SK-N-SH (cell line): ENCODE results near the gene ERGIC2. TPM values are rescaled to one million over a fixed set of nuclear protein-coding genes. Genes with fewer than 3 reads are reported as not detected.

Experiments used
- CTCF ChIA-PET: fragments of 300-600, 350-600 bp; formaldehyde crosslinking; extraction: SDS; loops from one replicate; lab custom pipeline; 2021; lab: Yijun Ruan, JAX
- POLR2A ChIA-PET: fragments of 350-600 bp; sonication (Branson Sonifier 250); formaldehyde crosslinking; extraction: SDS; loops from one replicate; lab custom pipeline; 2020; ENCODE audit warnings: antibody characterized with exemption, inconsistent platforms; lab: Yijun Ruan, JAX
- DNase-seq: peaks from one replicate; pipeline ENCODE4 v3.0.0; 2012
- H2AFZ ChIP-seq: fragments of 200-600 bp; sonication (generic); 2 replicates; pipeline ENCODE4 v1.8.1; 2016; ENCODE audit warnings: antibody characterized with exemption, mild to moderate bottlenecking, low read depth
- H3F3A ChIP-seq: fragments of 200-600 bp; sonication (generic); replicated peaks from 2 replicates; pipeline ENCODE3; 2016; ENCODE audit warnings: antibody characterized with exemption, mild to moderate bottlenecking; ENCODE audit not compliant: insufficient read depth
- H3K27ac ChIP-seq, 2 experiments: fragments of 200-500 bp in 1 of 2; fragments of 200-600 bp in 1 of 2; sonication (Bioruptor generic) in 1 of 2; sonication (generic), shearing (Covaris generic) in 1 of 2; 2 replicates each; pipeline versions ENCODE4 v1.5.1 to v1.6.1; 2014 to 2016; ENCODE audit warnings: low read depth in 2 of 2, inconsistent platforms in 1 of 2, low read length in 1 of 2, mild to moderate bottlenecking in 1 of 2, mixed read lengths in 1 of 2
- H3K27me3 ChIP-seq: fragments of 200-600 bp; sonication (generic), shearing (Covaris generic); 2 replicates; pipeline ENCODE4 v1.6.1; 2016; ENCODE audit warnings: mixed run types; ENCODE audit not compliant: insufficient read depth
- H3K36me3 ChIP-seq, 2 experiments: fragments of 200-500 bp in 1 of 2; fragments of 200-600 bp in 1 of 2; sonication (Bioruptor generic) in 1 of 2; sonication (generic) in 1 of 2; replicated peaks in 1 of 2; 2 replicates each; pipeline versions ENCODE3 to v1.5.1; 2014 to 2016; ENCODE audit warnings: low read length in 1 of 2, mild to moderate bottlenecking in 1 of 2; ENCODE audit not compliant: insufficient read depth in 2 of 2, control insufficient read depth in 1 of 2
- H3K4me1 ChIP-seq, 2 experiments: fragments of 200-500 bp in 1 of 2; fragments of 200-600 bp in 1 of 2; sonication (Bioruptor generic) in 1 of 2; sonication (generic), shearing (Covaris generic) in 1 of 2; 2 replicates each; pipeline versions ENCODE4 v1.5.1 to v1.6.1; 2014 to 2016; ENCODE audit warnings: low read depth in 1 of 2, low read length in 1 of 2, mixed run types in 1 of 2; ENCODE audit not compliant: insufficient read depth in 2 of 2, control insufficient read depth in 1 of 2
- H3K4me2 ChIP-seq: fragments of 200-600 bp; sonication (generic), shearing (Covaris generic); 2 replicates; pipeline ENCODE4 v1.6.1; 2017; ENCODE audit warnings: mixed run types
- H3K4me3 ChIP-seq, 2 experiments: fragments of 200-500 bp in 1 of 2; fragments of 200-600 bp in 1 of 2; sonication (Bioruptor generic) in 1 of 2; sonication (generic), shearing (Covaris generic) in 1 of 2; 2 replicates each; pipeline versions ENCODE4 v1.5.1 to v1.8.1; 2014 to 2016; ENCODE audit warnings: low read depth in 2 of 2, inconsistent platforms in 1 of 2, low read length in 1 of 2, mild to moderate bottlenecking in 1 of 2, mixed read lengths in 1 of 2, moderate library complexity in 1 of 2
- H3K79me2 ChIP-seq: fragments of 200-600 bp; sonication (generic); 2 replicates; pipeline ENCODE4 v1.8.1; 2017; ENCODE audit warnings: mild to moderate bottlenecking; ENCODE audit not compliant: insufficient read depth
- H3K9ac ChIP-seq: fragments of 200-600 bp; sonication (generic); 2 replicates; pipeline ENCODE4 v1.6.1; 2017; ENCODE audit warnings: mixed run types
- H3K9me2 ChIP-seq: fragments of 200-600 bp; sonication (generic); 2 replicates; pipeline ENCODE4 v1.6.1; 2017; ENCODE audit warnings: mixed run types
- H3K9me3 ChIP-seq: fragments of 200-600 bp; sonication (generic); 2 replicates; pipeline ENCODE4 v1.6.1; 2017; ENCODE audit warnings: mixed run types, mild to moderate bottlenecking, moderate library complexity
- H4K20me1 ChIP-seq: fragments of 200-600 bp; sonication (generic); 2 replicates; pipeline ENCODE4 v1.6.1; 2017; ENCODE audit warnings: mild to moderate bottlenecking, mixed run types; ENCODE audit not compliant: insufficient read depth
- FOSL2 ChIP-seq: IDR thresholded peaks from 2 replicates; pipeline ENCODE4 v1.4.0; 2012; ENCODE audit warnings: low read depth, mild to moderate bottlenecking, moderate library complexity, borderline replicate concordance
- GATA2 ChIP-seq: sonication (generic); formaldehyde crosslinking; IDR thresholded peaks from 2 replicates; pipeline ENCODE4 v1.5.0; 2020; ENCODE audit warnings: mild to moderate bottlenecking, missing genetic modification reagents
- JUND ChIP-seq: IDR thresholded peaks from 2 replicates; pipeline ENCODE4 v1.4.0; 2012
- MAX ChIP-seq: IDR thresholded peaks from 2 replicates; pipeline ENCODE4 v1.4.0; 2012; ENCODE audit warnings: low read depth
- MEF2A ChIP-seq: IDR thresholded peaks from 2 replicates; pipeline ENCODE4 v1.4.0; 2012; ENCODE audit warnings: low read depth, borderline replicate concordance
- MXI1 ChIP-seq: IDR thresholded peaks from 2 replicates; pipeline ENCODE4 v1.6.1; 2012; ENCODE audit warnings: mild to moderate bottlenecking, low read depth, low read length, improper control_type of control experiment
- NFIC ChIP-seq: IDR thresholded peaks from 2 replicates; pipeline ENCODE4 v1.4.0; 2012; ENCODE audit warnings: borderline replicate concordance
- TAF1 ChIP-seq: IDR thresholded peaks from 2 replicates; pipeline ENCODE4 v1.6.1; 2012; ENCODE audit warnings: low read depth, mild to moderate bottlenecking, low read length, moderate library complexity, borderline replicate concordance
- TEAD4 ChIP-seq: IDR thresholded peaks from 2 replicates; pipeline ENCODE4 v1.4.0; 2012; ENCODE audit warnings: mild to moderate bottlenecking, borderline replicate concordance; ENCODE audit not compliant: insufficient read depth
- USF1 ChIP-seq: IDR thresholded peaks from 2 replicates; pipeline ENCODE4 v1.4.0; 2012; ENCODE audit warnings: low read depth, borderline replicate concordance
- WGBS: methylation state at CpG from one replicate; pipeline ENCODE4 v1.1.6; 2017; ENCODE audit warnings: low lambda C conversion rate; 5-methylcytosine and 5-hydroxymethylcytosine counted together
- polyA plus RNA-seq, 3 experiments: library from polyadenylated mRNA; depleted of rRNA; stranded (reverse); fragments of >200 nt; gene quantifications; 2 replicates each; pipeline ENCODE4 v1.2.3, GENCODE V29; 2012
- TF ChIP-seq, protein P1 (sequence below): IDR thresholded peaks from 2 replicates; pipeline ENCODE4; 2012
- TF ChIP-seq, protein P2 (sequence below): fragments of 200-600 bp; sonication (generic); IDR thresholded peaks from 2 replicates; pipeline ENCODE4 v1.6.1; 2017; ENCODE audit warnings: antibody characterized with exemption, mild to moderate bottlenecking, moderate library complexity

ERGIC2 gene
- polyA plus RNA-seq, 1 of the 3 experiments (the other 2 are of a cell fraction) = 22.1 TPM

DNA sequence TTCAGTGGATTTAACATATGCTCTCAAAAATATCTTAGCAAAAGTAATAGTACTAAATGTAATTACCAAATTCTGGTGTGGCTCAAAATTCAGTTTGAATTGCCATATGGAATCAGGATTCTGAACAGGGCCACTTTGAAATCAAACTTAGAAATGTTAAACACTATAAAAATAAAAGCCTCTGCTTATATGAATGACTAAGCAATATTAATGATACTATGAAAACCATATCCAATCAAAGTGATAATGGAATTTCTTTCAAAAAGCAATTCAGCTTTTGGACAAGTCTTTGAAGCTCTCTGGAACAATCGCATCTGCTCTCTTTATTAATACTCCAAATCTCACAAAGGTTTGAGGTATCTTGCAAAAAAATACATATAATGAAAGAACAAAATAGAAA lies 51.6 kb downstream of the ERGIC2 start:
- Histone ChIP-seq H3K4me2 (no peak overlapping the region), H3K9ac (no peak overlapping the region), H3K9me2 (no peaks in the 10 kb centered on the region), H3K36me3 (peaks cover 4 to 21% of the 10 kb centered on the region in 2 experiments), H4K20me1 (no peaks in the 10 kb centered on the region), H3K27ac (no peak overlapping the region), H3K79me2 (no peaks in the 10 kb centered on the region), H3K4me1 (no peaks in the 10 kb centered on the region), H3K27me3 (no peaks in the 10 kb centered on the region), H2AFZ (no peak overlapping the region), H3K4me3 (no peak overlapping the region), H3K9me3 (no peaks in the 10 kb centered on the region), H3F3A (peaks cover 4% of the 10 kb centered on the region)
- ChIA-PET CTCF (interaction anchor here (1.7 kb wide), 1 partner anchor 12 kb away, joined by 7 read pairs; no protein-coding TSS in a partner anchor), POLR2A (no interaction called here)
- TF ChIP-seq MAX (no peak), USF1 (no peak), TEAD4 (no peak), NFIC (no peak), FOSL2 (no peak), MEF2A (no peak)
- WGBS = 98% methylated on average over 1 of the region's 1 CpG
- no peak for DNase-seq

DNA sequence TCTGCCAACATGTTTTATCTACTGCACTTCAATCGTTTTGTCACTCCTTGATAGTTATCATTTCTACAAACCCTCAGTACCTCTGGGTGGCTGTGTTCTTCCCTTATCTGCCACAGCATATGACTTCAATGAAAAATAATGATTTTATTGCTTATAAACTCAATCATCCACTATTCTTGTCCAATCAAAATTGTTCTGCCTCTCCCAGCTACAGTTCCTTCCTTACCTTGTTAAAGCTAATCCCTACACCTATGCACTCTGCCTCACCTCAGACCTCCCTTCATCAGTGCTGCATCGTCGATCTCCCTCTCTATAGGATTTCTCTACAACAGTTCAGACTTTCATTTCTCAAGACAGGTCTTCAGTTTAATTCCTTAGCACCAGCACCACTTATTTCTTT lies 58.8 kb downstream of the ERGIC2 start:
- 73% methylated on average over 3 of the region's 3 CpGs for WGBS
- no peak overlapping the region for H3K4me2 ChIP-seq
- H4K20me1 ChIP-seq = no peaks in the 10 kb centered on the region
- H3K79me2 ChIP-seq = no peaks in the 10 kb centered on the region
- H3K9ac ChIP-seq = no peak overlapping the region
- H3K9me3 ChIP-seq = no peaks in the 10 kb centered on the region
- no peak for DNase-seq
- H2AFZ ChIP-seq = no peak overlapping the region
- no peak overlapping the region for H3K27ac ChIP-seq
- ChIA-PET CTCF (interaction anchor here (1.2 to 1.9 kb wide), 2 partner anchors 15 to 250 kb away, joined by 4 to 6 read pairs; no protein-coding TSS in a partner anchor), POLR2A (no interaction called here)
- H3K9me2 ChIP-seq = no peaks in the 10 kb centered on the region
- peaks cover 0 to 7% of the 10 kb centered on the region in 2 experiments; a peak in 2 of 4 replicates for H3K4me1 ChIP-seq
- no peak overlapping the region for H3K4me3 ChIP-seq
- peaks cover 23% of the 10 kb centered on the region for H3F3A ChIP-seq
- peaks cover 3 to 11% of the 10 kb centered on the region in 2 experiments for H3K36me3 ChIP-seq
- TF ChIP-seq TAF1 = no peak
- H3K27me3 ChIP-seq = no peaks in the 10 kb centered on the region

- H4K20me1 ChIP-seq = no peaks in the 10 kb centered on the region
- peak overlapping the region in 1 of 2 experiments; percentile 80; a peak in 3 of 4 replicates for H3K27ac ChIP-seq
- peaks cover 3 to 14% of the 10 kb centered on the region in 2 experiments; a peak in 3 of 4 replicates for H3K4me1 ChIP-seq
- H2AFZ ChIP-seq = no peak overlapping the region
- H3K27me3 ChIP-seq = no peaks in the 10 kb centered on the region
- CTCF ChIA-PET = interaction anchor here (0.9 to 6.9 kb wide), 3 partner anchors 14 to 249 kb away, joined by 3 to 109 read pairs (median 6); no protein-coding TSS in a partner anchor
- no peaks in the 10 kb centered on the region for H3K9me3 ChIP-seq
- 0 out of 2 replicates have a peak overlapping the region, but pooled peaks have one; percentile 7 for H3K4me2 ChIP-seq
- no peaks in the 10 kb centered on the region for H3K79me2 ChIP-seq
- POLR2A ChIA-PET = no interaction called here
- DNase-seq = no peak
- 42% methylated on average over 2 of the region's 2 CpGs for WGBS
- no peaks in the 10 kb centered on the region for H3K9me2 ChIP-seq
- H3K9ac ChIP-seq = no peak overlapping the region
- peaks cover 36% of the 10 kb centered on the region for H3F3A ChIP-seq
- H3K36me3 ChIP-seq = peaks cover 3 to 11% of the 10 kb centered on the region in 2 experiments
- H3K4me3 ChIP-seq = no peak overlapping the region
- TF ChIP-seq TEAD4 (peak; percentile 83), MEF2A (peak; percentile 78), JUND (peak; percentile 89), GATA2 (CRISPR knock-in tag) (no peak), MXI1 (no peak), FOSL2 (peak; percentile 89)
- TF ChIP-seq, protein P1, sequence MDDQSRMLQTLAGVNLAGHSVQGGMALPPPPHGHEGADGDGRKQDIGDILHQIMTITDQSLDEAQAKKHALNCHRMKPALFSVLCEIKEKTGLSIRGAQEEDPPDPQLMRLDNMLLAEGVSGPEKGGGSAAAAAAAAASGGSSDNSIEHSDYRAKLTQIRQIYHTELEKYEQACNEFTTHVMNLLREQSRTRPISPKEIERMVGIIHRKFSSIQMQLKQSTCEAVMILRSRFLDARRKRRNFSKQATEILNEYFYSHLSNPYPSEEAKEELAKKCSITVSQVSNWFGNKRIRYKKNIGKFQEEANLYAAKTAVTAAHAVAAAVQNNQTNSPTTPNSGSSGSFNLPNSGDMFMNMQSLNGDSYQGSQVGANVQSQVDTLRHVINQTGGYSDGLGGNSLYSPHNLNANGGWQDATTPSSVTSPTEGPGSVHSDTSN = peak; percentile 86
- TF ChIP-seq, protein P2, sequence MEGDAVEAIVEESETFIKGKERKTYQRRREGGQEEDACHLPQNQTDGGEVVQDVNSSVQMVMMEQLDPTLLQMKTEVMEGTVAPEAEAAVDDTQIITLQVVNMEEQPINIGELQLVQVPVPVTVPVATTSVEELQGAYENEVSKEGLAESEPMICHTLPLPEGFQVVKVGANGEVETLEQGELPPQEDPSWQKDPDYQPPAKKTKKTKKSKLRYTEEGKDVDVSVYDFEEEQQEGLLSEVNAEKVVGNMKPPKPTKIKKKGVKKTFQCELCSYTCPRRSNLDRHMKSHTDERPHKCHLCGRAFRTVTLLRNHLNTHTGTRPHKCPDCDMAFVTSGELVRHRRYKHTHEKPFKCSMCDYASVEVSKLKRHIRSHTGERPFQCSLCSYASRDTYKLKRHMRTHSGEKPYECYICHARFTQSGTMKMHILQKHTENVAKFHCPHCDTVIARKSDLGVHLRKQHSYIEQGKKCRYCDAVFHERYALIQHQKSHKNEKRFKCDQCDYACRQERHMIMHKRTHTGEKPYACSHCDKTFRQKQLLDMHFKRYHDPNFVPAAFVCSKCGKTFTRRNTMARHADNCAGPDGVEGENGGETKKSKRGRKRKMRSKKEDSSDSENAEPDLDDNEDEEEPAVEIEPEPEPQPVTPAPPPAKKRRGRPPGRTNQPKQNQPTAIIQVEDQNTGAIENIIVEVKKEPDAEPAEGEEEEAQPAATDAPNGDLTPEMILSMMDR = no peak
These were observed 60.5 kb downstream of the ERGIC2 start for GRCh38 chr12:29320295-29321085.
